Upper lobe of left lung (tissue), 6 donors: Measurements from ENCODE around the gene EP300. TPM values are rescaled to one million over a fixed set of nuclear protein-coding genes. Genes with fewer than 3 reads are reported as not detected.

Experiments used
- ATAC-seq, 2 donors: fragments of 200-7000 bp; cut with Tn5 transposase; one replicate each; pipeline ENCODE4 v1.9.1; 2022; ENCODE audit warnings: mild to moderate bottlenecking in 2 of 2, moderate library complexity in 2 of 2; ENCODE audit not compliant: low FRiP score in 2 of 2
- DNase-seq, 2 donors: peaks; one replicate each; pipeline ENCODE4 v3.0.0-alpha.2; 2019 to 2020
- H3K27ac ChIP-seq, 4 donors: fragments of 200-600 bp; sonication (generic); one replicate each; pipeline ENCODE4 v1.5.1; 2016 to 2019
- H3K27me3 ChIP-seq, 4 donors: fragments of 200-600 bp; sonication (generic); one replicate each; pipeline ENCODE4 v1.5.1; 2017 to 2019
- H3K36me3 ChIP-seq, 4 donors: fragments of 200-600 bp; sonication (generic); one replicate each; pipeline ENCODE4 v1.5.1; 2016 to 2019
- H3K4me1 ChIP-seq, 4 donors: fragments of 200-600 bp; sonication (generic); one replicate each; pipeline ENCODE4 v1.5.1; 2018 to 2019
- H3K4me3 ChIP-seq, 4 donors: fragments of 200-600 bp; sonication (generic); one replicate each; pipeline ENCODE4 v1.5.1; 2017 to 2019; ENCODE audit warnings: mild to moderate bottlenecking in 2 of 4, moderate library complexity in 1 of 4
- H3K9me3 ChIP-seq, 4 donors: fragments of 200-600 bp; sonication (generic); one replicate each; pipeline ENCODE4 v1.5.1; 2018 to 2019
- CTCF ChIP-seq, 6 experiments: fragments of 450-650 bp in 4 of 6; fragments of 200-600 bp in 2 of 6; sonication (generic) in 2 of 6; IDR thresholded peaks; one replicate each; pipeline ENCODE4 v1.5.1; 2016 to 2019; ENCODE audit warnings: antibody characterized with exemption in 6 of 6
- EP300 ChIP-seq, 4 donors: sonication (generic); formaldehyde crosslinking; IDR thresholded peaks; one replicate each; pipeline ENCODE4 v1.5.1; 2017; ENCODE audit warnings: antibody characterized with exemption in 4 of 4, control low read depth in 2 of 4
- POLR2A ChIP-seq, 4 donors: fragments of 450-650 bp; IDR thresholded peaks; one replicate each; pipeline ENCODE4 v1.5.1; 2016 to 2017; ENCODE audit warnings: antibody characterized with exemption in 4 of 4, mild to moderate bottlenecking in 2 of 4
- POLR2AphosphoS5 ChIP-seq, 2 donors: sonication (generic); formaldehyde crosslinking; IDR thresholded peaks; one replicate each; pipeline ENCODE4 v1.5.1; 2017; ENCODE audit warnings: antibody characterized with exemption in 2 of 2
- WGBS, 2 donors: methylation state at CpG; one replicate each; pipeline ENCODE4 v1.1.5; 2017 to 2018; 5-methylcytosine and 5-hydroxymethylcytosine counted together
- total RNA-seq, 6 donors: library from RNA; depleted of rRNA in 4 of 6; stranded (reverse); fragments of >200 nt in 4 of 6; gene quantifications; one replicate each; pipeline versions ENCODE4 v1.1.0 to v1.2.1, GENCODE V29; 2016 to 2021
- donor health status: DM: no; HTN: no; CAD: no; lungs with moderate emphysema.
- donor health status: DM: no; HTN: yes; CAD: no; lungs with severe emphysema.

Gene EP300
- total RNA-seq, 6 donors from 2014 or later = 66.3 to 257 (median 86.1) TPM

GRCh38 chr22:41116342-41116741, 23.9 kb downstream of the EP300 start:
- TF ChIP-seq POLR2A (IDR thresholded peaks at IDR 0.05) = no peak
- no peak for TF ChIP-seq CTCF (IDR thresholded peaks at IDR 0.05)
- no peak for TF ChIP-seq POLR2AphosphoS5 (IDR thresholded peaks at IDR 0.05)
- no peak for TF ChIP-seq EP300 (IDR thresholded peaks at IDR 0.05)
- H3K9me3 ChIP-seq = no peaks in the 10 kb centered on the region
- ATAC-seq (no peak), DNase-seq (no peak)
- H3K36me3 ChIP-seq = peaks cover 9 to 38% (median 27%) of the 10 kb centered on the region in 4 donors
- peaks cover 0 to 22% (median 9%) of the 10 kb centered on the region in 4 donors for H3K4me1 ChIP-seq
- no peak overlapping the region for H3K27ac ChIP-seq
- no peaks in the 10 kb centered on the region for H3K27me3 ChIP-seq
- 97 to 100% methylated on average over 2 of the region's 2 CpGs for WGBS, 2 donors
- H3K4me3 ChIP-seq = no peak overlapping the region

GRCh38 chr22:41117127-41117965, 25.0 kb downstream of the EP300 start:
- Histone ChIP-seq H3K27me3 (no peaks in the 10 kb centered on the region), H3K27ac (no peak overlapping the region), H3K4me3 (no peak overlapping the region), H3K36me3 (peaks cover 9 to 38% (median 27%) of the 10 kb centered on the region in 4 donors), H3K9me3 (no peaks in the 10 kb centered on the region), H3K4me1 (peaks cover 0 to 26% (median 9%) of the 10 kb centered on the region in 4 donors)
- TF ChIP-seq EP300 (IDR thresholded peaks at IDR 0.05) (no peak), CTCF (IDR thresholded peaks at IDR 0.05) (no peak)
- WGBS, 2 donors = 86% methylated on average over 8 to 9 of the region's 9 CpGs
- no peak for ATAC-seq
- no peak for DNase-seq

GRCh38 chr22:41123151-41123550, 30.8 kb downstream of the EP300 start:
- TF ChIP-seq CTCF (IDR thresholded peaks at IDR 0.05) (no peak), POLR2AphosphoS5 (IDR thresholded peaks at IDR 0.05) (no peak), POLR2A (IDR thresholded peaks at IDR 0.05) (no peak), EP300 (IDR thresholded peaks at IDR 0.05) (no peak)
- no peak overlapping the region for H3K27ac ChIP-seq
- DNase-seq (no peak), ATAC-seq (no peak)
- WGBS, 2 donors = 82 to 90% methylated on average over 2 of the region's 2 CpGs
- H3K4me3 ChIP-seq = no peak overlapping the region
- H3K27me3 ChIP-seq = no peaks in the 10 kb centered on the region
- no peaks in the 10 kb centered on the region for H3K9me3 ChIP-seq
- peaks cover 0 to 15% (median 4%) of the 10 kb centered on the region in 4 donors for H3K4me1 ChIP-seq
- H3K36me3 ChIP-seq = peaks cover 15 to 56% (median 41%) of the 10 kb centered on the region in 4 donors

- Histone ChIP-seq H3K36me3 (peaks cover 21 to 58% (median 45%) of the 10 kb centered on the region in 4 donors), H3K9me3 (no peaks in the 10 kb centered on the region), H3K4me3 (no peak overlapping the region), H3K4me1 (peaks cover 0 to 15% (median 4%) of the 10 kb centered on the region in 4 donors), H3K27ac (no peak overlapping the region), H3K27me3 (no peaks in the 10 kb centered on the region)
- ATAC-seq (no peak), DNase-seq (no peak)
- no peak for TF ChIP-seq CTCF (IDR thresholded peaks at IDR 0.05)
- TF ChIP-seq POLR2A (IDR thresholded peaks at IDR 0.05) = no peak
- TF ChIP-seq EP300 (IDR thresholded peaks at IDR 0.05) = no peak
- TF ChIP-seq POLR2AphosphoS5 (IDR thresholded peaks at IDR 0.05) = no peak
- WGBS, 2 donors = 89 to 98% methylated on average over 9 of the region's 9 CpGs
These were observed 31.7 kb downstream of the EP300 start for GRCh38 chr22:41124086-41124485.
